Brain pericyte (primary cell): ENCODE results near the gene B4GALNT1.
"Not testable (repeated sequence)": the region's sequence is repeated elsewhere in the genome, so short reads cannot be mapped to it uniquely, and the experiment has no call there.

Source experiments
- DNase-seq: peaks from one replicate; pipeline ENCODE4 v3.0.0-alpha.2; 2012; ENCODE audit warnings: low read depth, low spot score

Gene B4GALNT1

GRCh38 chr12:57637364-57637763, 4.4 kb upstream of the B4GALNT1 start:
- no peak for DNase-seq

- DNase-seq, result not testable (repeated sequence)
Observed at GRCh38 chr12:57636731-57637130, 3.7 kb upstream of the B4GALNT1 start.

- DNase-seq, result no peak
Observed at GRCh38 chr12:57632073-57632957, 686 bp downstream of the B4GALNT1 start.

- no peak for DNase-seq
Observed at GRCh38 chr12:57631566-57632072, 1.4 kb downstream of the B4GALNT1 start.

GRCh38 chr12:57630891-57631433, 2.0 kb downstream of the B4GALNT1 start:
- no peak for DNase-seq

- DNase-seq, result no peak
Observed at GRCh38 chr12:57629897-57630471, 3.0 kb downstream of the B4GALNT1 start.

- no peak for DNase-seq
Observed at GRCh38 chr12:57628280-57629191, 4.5 kb downstream of the B4GALNT1 start.

GRCh38 chr12:57627501-57628279, 5.3 kb downstream of the B4GALNT1 start:
- no peak for DNase-seq

- no peak for DNase-seq
Observed at GRCh38 chr12:57626921-57627445, 6.0 kb downstream of the B4GALNT1 start.

GRCh38 chr12:57626111-57626920, 6.7 kb downstream of the B4GALNT1 start:
- no peak for DNase-seq

- no peak for DNase-seq
Observed at GRCh38 chr12:57625261-57626032, 7.6 kb downstream of the B4GALNT1 start.

GRCh38 chr12:57624441-57625220, 8.4 kb downstream of the B4GALNT1 start:
- no peak for DNase-seq

GRCh38 chr12:57623811-57624390, 9.1 kb downstream of the B4GALNT1 start:
- no peak for DNase-seq

- no peak for DNase-seq
Observed at GRCh38 chr12:57623385-57623784, 9.6 kb downstream of the B4GALNT1 start.

GRCh38 chr12:57622293-57623245, 10.4 kb downstream of the B4GALNT1 start:
- DNase-seq, result no peak

- DNase-seq, result no peak
Observed at GRCh38 chr12:57621497-57622292, 11.3 kb downstream of the B4GALNT1 start.
